Sigmoid colon (tissue), 7 donors: ENCODE data around the gene MED19. TPM values are rescaled to one million over a fixed set of nuclear protein-coding genes. Genes with fewer than 3 reads are reported as not detected.

Experiments
- DNase-seq: peaks from one replicate; pipeline ENCODE4 v3.0.0-alpha.2; 2019
- H3K27ac ChIP-seq, 4 donors: fragments of 200-600 bp; sonication (generic); one replicate each; pipeline ENCODE4 v1.5.1; 2016 to 2019; ENCODE audit warnings: mild to moderate bottlenecking in 1 of 4
- H3K27me3 ChIP-seq, 3 donors: fragments of 200-600 bp; sonication (generic); one replicate each; pipeline ENCODE4 v1.5.1; 2019; ENCODE audit warnings: mild to moderate bottlenecking in 1 of 3
- H3K36me3 ChIP-seq, 4 donors: fragments of 200-600 bp; sonication (generic); one replicate each; pipeline ENCODE4 v1.5.1; 2016 to 2019
- H3K4me1 ChIP-seq, 4 donors: fragments of 200-600 bp; sonication (generic); one replicate each; pipeline ENCODE4 v1.5.1; 2017 to 2019
- H3K4me3 ChIP-seq, 4 donors: fragments of 200-600 bp; sonication (generic); one replicate each; pipeline ENCODE4 v1.5.1; 2017 to 2019; ENCODE audit warnings: mild to moderate bottlenecking in 2 of 4, moderate library complexity in 1 of 4
- H3K9me3 ChIP-seq, 4 donors: fragments of 200-600 bp in 3 of 4; sonication (generic) in 3 of 4; one replicate each; pipeline versions ENCODE4 v1.5.1 to v1.6.1; 2013 to 2019
- CTCF ChIP-seq, 4 experiments: fragments of 450-650 bp in 3 of 4; fragments of 200-600 bp in 1 of 4; IDR thresholded peaks; one replicate each; pipeline ENCODE4 v1.5.1; 2016 to 2019; ENCODE audit warnings: antibody characterized with exemption in 4 of 4, mild to moderate bottlenecking in 3 of 4, moderate library complexity in 2 of 4
- EP300 ChIP-seq, 4 donors: sonication (generic); formaldehyde crosslinking; IDR thresholded peaks; one replicate each; pipeline ENCODE4 v1.6.1; 2017; ENCODE audit warnings: antibody characterized with exemption in 4 of 4
- POLR2A ChIP-seq, 2 donors: fragments of 450-650 bp; IDR thresholded peaks; one replicate each; pipeline ENCODE4 v1.6.1; 2016; ENCODE audit warnings: antibody characterized with exemption in 2 of 2, mild to moderate bottlenecking in 2 of 2, moderate library complexity in 2 of 2
- POLR2AphosphoS5 ChIP-seq, 4 donors: sonication (generic); formaldehyde crosslinking; IDR thresholded peaks; one replicate each; pipeline ENCODE4 v1.6.1; 2017; ENCODE audit warnings: antibody characterized with exemption in 4 of 4
- WGBS, 2 donors: extraction: QIAGEN DNeasy Blood & Tissue Kit; methylation state at CpG; one replicate each; pipeline ENCODE4 v1.1.7; 2013; 5-methylcytosine and 5-hydroxymethylcytosine counted together
- intact Hi-C: fragments of 100-400 bp; cut with DNase I; formaldehyde crosslinking; loops from one replicate; pipeline ENCODE4 v1.15.1; 2023
- polyA plus RNA-seq, 3 donors: library from polyadenylated mRNA; stranded (reverse); fragments of 200-250 nt; gene quantifications; one replicate each; pipeline ENCODE4 v1.2.3, GENCODE V29; 2013
- total RNA-seq, 4 donors: library from RNA; depleted of rRNA; stranded (reverse); fragments of >200 nt; gene quantifications; one replicate each; pipeline ENCODE4 v1.1.0, GENCODE V29; 2016
- donor health status: healthy with polysubstance abuse.
- donor health status: Bipolar disorder and iron deficiency.
- donor health status: healthy.

MED19 gene
- total and polyA plus RNA-seq, 7 donors, result 8.3 to 18.5 (median 14.4) TPM

- Histone ChIP-seq H3K4me1 (peaks cover 0 to 14% (median 5%) of the 10 kb centered on the region in 4 donors), H3K27ac (no peak overlapping the region), H3K36me3 (peaks cover 0 to 49% (median 22%) of the 10 kb centered on the region in 4 donors), H3K4me3 (no peak overlapping the region), H3K27me3 (no peaks in the 10 kb centered on the region), H3K9me3 (no peaks in the 10 kb centered on the region)
- intact Hi-C loops, result no loop called here
- TF ChIP-seq POLR2A (IDR thresholded peaks at IDR 0.05), result no peak
- WGBS, 2 donors, result 58 to 88% methylated on average over 4 of the region's 4 CpGs
- no peak for DNase-seq
Observed at GRCh38 chr11:57679396-57679795, 32.6 kb downstream of the MED19 start.

- H3K9me3 ChIP-seq, result no peaks in the 10 kb centered on the region
- 85 to 86% methylated on average over 3 of the region's 3 CpGs for WGBS, 2 donors
- H3K27ac ChIP-seq, result no peak overlapping the region
- no peak for DNase-seq
- H3K4me3 ChIP-seq, result no peak overlapping the region
- H3K4me1 ChIP-seq, result peaks cover 0 to 17% (median 5%) of the 10 kb centered on the region in 4 donors
- TF ChIP-seq POLR2A (IDR thresholded peaks at IDR 0.05), result no peak
- TF ChIP-seq EP300 (IDR thresholded peaks at IDR 0.05), result no peak
- H3K36me3 ChIP-seq, result peaks cover 7 to 48% (median 26%) of the 10 kb centered on the region in 4 donors
- intact Hi-C loops, result no loop called here
- no peaks in the 10 kb centered on the region for H3K27me3 ChIP-seq
Observed at GRCh38 chr11:57675176-57675941, 36.7 kb downstream of the MED19 start.

- TF ChIP-seq CTCF (IDR thresholded peaks at IDR 0.05), result no peak
- no peak for TF ChIP-seq POLR2A (IDR thresholded peaks at IDR 0.05)
- no peak for TF ChIP-seq EP300 (IDR thresholded peaks at IDR 0.05)
- TF ChIP-seq POLR2AphosphoS5 (IDR thresholded peaks at IDR 0.05), result no peak
- DNase-seq, result no peak
- no peak overlapping the region for H3K4me3 ChIP-seq
- no peaks in the 10 kb centered on the region for H3K27me3 ChIP-seq
- intact Hi-C loops, result no loop called here
- H3K27ac ChIP-seq, result no peak overlapping the region
- H3K9me3 ChIP-seq, result no peaks in the 10 kb centered on the region
- H3K4me1 ChIP-seq, result peaks cover 0 to 20% (median 12%) of the 10 kb centered on the region in 4 donors
- peaks cover 7 to 48% (median 26%) of the 10 kb centered on the region in 4 donors for H3K36me3 ChIP-seq
Observed at GRCh38 chr11:57674251-57674650, 37.8 kb downstream of the MED19 start.

GRCh38 chr11:57668434-57668782 is 43.6 kb downstream of the MED19 start:
- no peak for DNase-seq
- 0% methylated on average over 31 of the region's 31 CpGs for WGBS, 2 donors
- Histone ChIP-seq H3K27ac (peak overlapping the region; percentile 92 to 99 (median 98)), H3K9me3 (no peaks in the 10 kb centered on the region), H3K36me3 (peaks cover 3 to 15% (median 11%) of the 10 kb centered on the region in 4 donors), H3K27me3 (no peaks in the 10 kb centered on the region), H3K4me1 (peaks cover 0 to 30% (median 28%) of the 10 kb centered on the region in 4 donors), H3K4me3 (peak overlapping the region; percentile 67 to 98 (median 84))
- TF ChIP-seq EP300 (IDR thresholded peaks at IDR 0.05) (no peak), POLR2AphosphoS5 (IDR thresholded peaks at IDR 0.05) (no peak), CTCF (IDR thresholded peaks at IDR 0.05) (no peak), POLR2A (IDR thresholded peaks at IDR 0.05) (no peak)
- intact Hi-C loops, result loop anchor here (2.0 to 10.0 kb wide), 9 partner anchors 44 to 1944 kb away; partner anchors contain the start of genes CTNND1, LPXN, MED19 and P2RX3

- H3K4me1 ChIP-seq, result peaks cover 0 to 30% (median 28%) of the 10 kb centered on the region in 4 donors
- intact Hi-C loops, result loop anchor here (2.0 to 10.0 kb wide), 9 partner anchors 44 to 1944 kb away; partner anchors contain the start of genes CTNND1, LPXN, MED19 and P2RX3
- 0% methylated on average over 96 of the region's 96 CpGs for WGBS, 2 donors
Observed at GRCh38 chr11:57667736-57668433, 44.1 kb downstream of the MED19 start, which contains the start of gene ZDHHC5. Gene ZDHHC5 (plus strand): TSS chr11:57668114. CDS start chr11:57673091, 4,977 bp downstream.

More at GRCh38 chr11:57667736-57668433, 44.1 kb downstream of the MED19 start, which contains the start of gene ZDHHC5:
- TF ChIP-seq CTCF (IDR thresholded peaks at IDR 0.05), result peak in 1 of 4 experiments; percentile 54
- peak; percentile 37 to 63 for TF ChIP-seq POLR2A (IDR thresholded peaks at IDR 0.05)
- peak; percentile 7 to 90 (median 77) for TF ChIP-seq POLR2AphosphoS5 (IDR thresholded peaks at IDR 0.05)
- TF ChIP-seq EP300 (IDR thresholded peaks at IDR 0.05), result no peak
- Histone ChIP-seq H3K36me3 (peaks cover 0 to 13% (median 7%) of the 10 kb centered on the region in 4 donors), H3K4me3 (peak within 1 kb of the TSS; percentile 67 to 98 (median 84)), H3K27ac (peak within 1 kb of the TSS; percentile 92 to 99 (median 98)), H3K27me3 (no peaks in the 10 kb centered on the region), H3K9me3 (no peaks in the 10 kb centered on the region)
- peak; percentile 100 for DNase-seq
